ENCODE results near the gene PIGB. TPM values are rescaled to one million over a fixed set of nuclear protein-coding genes. Genes with fewer than 3 reads are reported as not detected.

Gene PIGB
- total RNA-seq, 1 donor from 2014 or later, result 10.9 TPM

GRCh38 chr15:55357774-55358173, 38.8 kb downstream of the PIGB start:
- Histone ChIP-seq H3K27me3 (ENCODE audit: control insufficient read depth, insufficient read depth, low read length) (no peaks in the 10 kb centered on the region), H3K36me3 (ENCODE audit: control insufficient read depth, insufficient read depth, low read length) (no peaks in the 10 kb centered on the region), H3K4me3 (ENCODE audit: low read depth, low read length) (no peak overlapping the region)
- no peak for DNase-seq (ENCODE audit: low read depth)
- no peak for TF ChIP-seq CTCF (IDR thresholded peaks at IDR 0.05; ENCODE audit: insufficient read depth, low read length, poor library complexity, severe bottlenecking)

GRCh38 chr15:55358471-55358870, 39.4 kb downstream of the PIGB start:
- TF ChIP-seq CTCF (IDR thresholded peaks at IDR 0.05; ENCODE audit: insufficient read depth, low read length, poor library complexity, severe bottlenecking), result no peak
- Histone ChIP-seq H3K4me3 (ENCODE audit: low read depth, low read length) (no peak overlapping the region), H3K27me3 (ENCODE audit: control insufficient read depth, insufficient read depth, low read length) (no peaks in the 10 kb centered on the region), H3K36me3 (ENCODE audit: control insufficient read depth, insufficient read depth, low read length) (no peaks in the 10 kb centered on the region)
- DNase-seq (ENCODE audit: low read depth), result no peak

- Histone ChIP-seq H3K36me3 (ENCODE audit: control insufficient read depth, insufficient read depth, low read length) (no peaks in the 10 kb centered on the region), H3K27me3 (ENCODE audit: control insufficient read depth, insufficient read depth, low read length) (no peaks in the 10 kb centered on the region), H3K4me3 (ENCODE audit: low read depth, low read length) (no peak overlapping the region)
- no peak for DNase-seq (ENCODE audit: low read depth)
- no peak for TF ChIP-seq CTCF (IDR thresholded peaks at IDR 0.05; ENCODE audit: insufficient read depth, low read length, poor library complexity, severe bottlenecking)
These were observed 41.2 kb downstream of the PIGB start for GRCh38 chr15:55360256-55360655.

GRCh38 chr15:55361048-55361447, 42.0 kb downstream of the PIGB start:
- Histone ChIP-seq H3K36me3 (ENCODE audit: control insufficient read depth, insufficient read depth, low read length) (no peaks in the 10 kb centered on the region), H3K4me3 (ENCODE audit: low read depth, low read length) (no peak overlapping the region), H3K27me3 (ENCODE audit: control insufficient read depth, insufficient read depth, low read length) (no peaks in the 10 kb centered on the region)
- no peak for TF ChIP-seq CTCF (IDR thresholded peaks at IDR 0.05; ENCODE audit: insufficient read depth, low read length, poor library complexity, severe bottlenecking)
- no peak for DNase-seq (ENCODE audit: low read depth)

GRCh38 chr15:55362641-55363040, 43.6 kb downstream of the PIGB start:
- Histone ChIP-seq H3K27me3 (ENCODE audit: control insufficient read depth, insufficient read depth, low read length) (no peaks in the 10 kb centered on the region), H3K4me3 (ENCODE audit: low read depth, low read length) (no peak overlapping the region), H3K36me3 (ENCODE audit: control insufficient read depth, insufficient read depth, low read length) (no peaks in the 10 kb centered on the region)
- no peak for DNase-seq (ENCODE audit: low read depth)
- TF ChIP-seq CTCF (IDR thresholded peaks at IDR 0.05; ENCODE audit: insufficient read depth, low read length, poor library complexity, severe bottlenecking), result no peak

GRCh38 chr15:55366981-55367380, 48.0 kb downstream of the PIGB start:
- no peak for TF ChIP-seq CTCF (IDR thresholded peaks at IDR 0.05; ENCODE audit: insufficient read depth, low read length, poor library complexity, severe bottlenecking)
- no peaks in the 10 kb centered on the region for H3K27me3 ChIP-seq (ENCODE audit: control insufficient read depth, insufficient read depth, low read length)
- no peak for DNase-seq (ENCODE audit: low read depth)
- no peak overlapping the region for H3K4me3 ChIP-seq (ENCODE audit: low read depth, low read length)
- H3K36me3 ChIP-seq (ENCODE audit: control insufficient read depth, insufficient read depth, low read length), result no peaks in the 10 kb centered on the region
